ENCODE measurements around the gene CDC42SE2. TPM values are rescaled to one million over a fixed set of nuclear protein-coding genes. Genes with fewer than 3 reads are reported as not detected.

Gene CDC42SE2
- total RNA-seq, 1 experiment from 2014 or later = 23.2 TPM

DNA sequence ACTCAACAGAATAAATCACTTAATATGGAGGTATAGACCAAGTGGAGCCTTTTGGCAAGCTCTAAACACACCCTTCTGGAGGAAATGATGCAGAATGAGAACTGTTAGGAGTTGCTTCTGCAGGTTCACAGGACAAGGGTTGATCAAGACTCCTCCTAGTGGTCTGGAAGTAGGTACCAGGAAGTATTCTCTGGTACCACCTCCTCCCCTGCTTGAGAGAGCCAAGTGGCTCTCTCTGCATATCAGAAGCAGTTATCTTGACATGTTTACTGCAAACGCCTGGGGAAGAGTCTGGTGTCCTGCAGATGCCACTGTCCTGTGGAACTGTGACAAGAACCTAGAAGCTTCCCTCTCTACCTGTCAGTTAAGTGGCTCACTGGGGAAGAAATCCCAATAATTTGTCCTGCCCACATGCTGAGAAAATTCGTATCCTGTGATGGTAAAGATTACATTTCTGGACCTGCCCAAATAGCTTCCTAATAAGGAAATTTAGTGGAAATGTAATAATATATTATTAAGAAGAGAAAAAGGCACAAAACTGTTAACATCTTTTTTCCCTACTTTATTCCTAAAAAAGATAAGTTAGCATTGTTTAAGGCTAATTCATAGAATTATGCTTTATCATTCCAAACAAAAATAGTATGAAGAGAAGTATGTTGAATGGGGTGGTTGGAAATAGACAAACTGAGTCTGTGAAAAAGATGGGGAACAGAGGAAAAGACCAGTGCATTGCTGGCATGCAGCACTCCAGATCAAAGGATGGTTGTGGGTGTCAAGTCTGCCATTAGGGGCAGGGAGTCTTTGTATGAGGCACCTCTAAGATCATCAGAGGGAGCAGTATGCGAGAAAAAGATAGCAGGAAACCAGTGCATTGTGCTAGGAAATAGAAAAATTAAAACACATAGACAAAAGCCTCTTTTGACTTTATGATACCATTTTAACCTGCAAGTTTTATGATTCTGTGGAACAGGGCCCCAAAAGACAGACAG, 118.8 kb downstream of the CDC42SE2 start:
- no peak overlapping the region for H3K9ac ChIP-seq (ENCODE audit: extremely low read depth, insufficient read length, low read length)
- H3K27ac ChIP-seq (ENCODE audit: insufficient read length, low read depth, low read length) = no peak overlapping the region
- no peak overlapping the region for H3K4me2 ChIP-seq (ENCODE audit: insufficient read depth, insufficient read length, low read length)
- H2AK5ac ChIP-seq (ENCODE audit: insufficient read length, low read length) = no peak overlapping the region
- H2AFZ ChIP-seq (ENCODE audit: low read length) = no peak overlapping the region
- no peak overlapping the region for H3K14ac ChIP-seq (ENCODE audit: insufficient read depth, low read length)
- no peaks in the 10 kb centered on the region for H3K23me2 ChIP-seq (ENCODE audit: insufficient read length, low read depth, low read length, poor library complexity, severe bottlenecking)
- H3K27me3 ChIP-seq (ENCODE audit: insufficient read depth, low read length) = no peaks in the 10 kb centered on the region
- Mint-ChIP-seq H3K9me3 (no peaks in the 10 kb centered on the region), H3K36me3 (ENCODE audit: insufficient read depth in 1 of 3, low read depth in 3 of 3) (no peaks in the 10 kb centered on the region), H3K27me3 (ENCODE audit: low read depth) (no peaks in the 10 kb centered on the region), H3K4me3 (no peak overlapping the region), H3K27ac (no peak overlapping the region), H3K4me1 (peaks cover 9 to 12% of the 10 kb centered on the region in 2 experiments; a peak in 3 of 4 replicates)
- H4K20me1 ChIP-seq (ENCODE audit: control insufficient read depth, insufficient read depth, insufficient read length) = no peaks in the 10 kb centered on the region
- no peak overlapping the region for H4K8ac ChIP-seq (replicated peaks; ENCODE audit: insufficient read length, low read depth, low read length)
- no peak overlapping the region for H3T11ph ChIP-seq (ENCODE audit: low read length)
- H3K56ac ChIP-seq (ENCODE audit: insufficient read length, low read depth, low read length) = no peak overlapping the region
- no peak overlapping the region for H2BK15ac ChIP-seq (ENCODE audit: low read depth, low read length)
- no peaks in the 10 kb centered on the region for H3K4me1 ChIP-seq (ENCODE audit: insufficient read depth, low read length)
- no peaks in the 10 kb centered on the region for H3K79me1 ChIP-seq (ENCODE audit: insufficient read depth, low read depth, low read length, poor library complexity, severe bottlenecking)
- TF ChIP-seq, protein P1, sequence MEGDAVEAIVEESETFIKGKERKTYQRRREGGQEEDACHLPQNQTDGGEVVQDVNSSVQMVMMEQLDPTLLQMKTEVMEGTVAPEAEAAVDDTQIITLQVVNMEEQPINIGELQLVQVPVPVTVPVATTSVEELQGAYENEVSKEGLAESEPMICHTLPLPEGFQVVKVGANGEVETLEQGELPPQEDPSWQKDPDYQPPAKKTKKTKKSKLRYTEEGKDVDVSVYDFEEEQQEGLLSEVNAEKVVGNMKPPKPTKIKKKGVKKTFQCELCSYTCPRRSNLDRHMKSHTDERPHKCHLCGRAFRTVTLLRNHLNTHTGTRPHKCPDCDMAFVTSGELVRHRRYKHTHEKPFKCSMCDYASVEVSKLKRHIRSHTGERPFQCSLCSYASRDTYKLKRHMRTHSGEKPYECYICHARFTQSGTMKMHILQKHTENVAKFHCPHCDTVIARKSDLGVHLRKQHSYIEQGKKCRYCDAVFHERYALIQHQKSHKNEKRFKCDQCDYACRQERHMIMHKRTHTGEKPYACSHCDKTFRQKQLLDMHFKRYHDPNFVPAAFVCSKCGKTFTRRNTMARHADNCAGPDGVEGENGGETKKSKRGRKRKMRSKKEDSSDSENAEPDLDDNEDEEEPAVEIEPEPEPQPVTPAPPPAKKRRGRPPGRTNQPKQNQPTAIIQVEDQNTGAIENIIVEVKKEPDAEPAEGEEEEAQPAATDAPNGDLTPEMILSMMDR (conservative IDR thresholded peaks at IDR 0.05) = peak; percentile 82
- no peak overlapping the region for H4K91ac ChIP-seq (ENCODE audit: insufficient read length, low read depth, low read length)
- peak; percentile 54 for DNase-seq
- no peaks in the 10 kb centered on the region for H3K9me3 ChIP-seq (ENCODE audit: control insufficient read depth, low read depth, low read length)
- H2BK5ac ChIP-seq (ENCODE audit: insufficient read length, low read length) = no peak overlapping the region
- H3K23ac ChIP-seq (ENCODE audit: insufficient read length, low read depth, low read length) = no peak overlapping the region
- H3K18ac ChIP-seq (ENCODE audit: insufficient read length, low read depth, low read length) = no peak overlapping the region
- no peak overlapping the region for H3K4ac ChIP-seq (ENCODE audit: low read depth, low read length)
- WGBS (ENCODE audit: extremely low coverage, insufficient read length, low lambda C conversion rate) = no CpG with 5 or more reads among the region's 3 CpGs
- H3K79me2 ChIP-seq (ENCODE audit: insufficient read depth, low read length) = no peaks in the 10 kb centered on the region
- no peak overlapping the region for H2BK20ac ChIP-seq (ENCODE audit: low read depth, low read length, poor library complexity, severe bottlenecking)
- H2BK12ac ChIP-seq (ENCODE audit: insufficient read length, low read depth, low read length) = no peak overlapping the region
- H4K5ac ChIP-seq (ENCODE audit: insufficient read length, low read depth, low read length) = no peak overlapping the region
- no peak overlapping the region for H2BK120ac ChIP-seq (ENCODE audit: low read depth, low read length, poor library complexity, severe bottlenecking)
